ENCODE measurements around the gene PCCA.

Gene PCCA

GRCh38 chr13:100530671-100531213 lies 441.8 kb downstream of the PCCA start:
- no peak for DNase-seq

DNA sequence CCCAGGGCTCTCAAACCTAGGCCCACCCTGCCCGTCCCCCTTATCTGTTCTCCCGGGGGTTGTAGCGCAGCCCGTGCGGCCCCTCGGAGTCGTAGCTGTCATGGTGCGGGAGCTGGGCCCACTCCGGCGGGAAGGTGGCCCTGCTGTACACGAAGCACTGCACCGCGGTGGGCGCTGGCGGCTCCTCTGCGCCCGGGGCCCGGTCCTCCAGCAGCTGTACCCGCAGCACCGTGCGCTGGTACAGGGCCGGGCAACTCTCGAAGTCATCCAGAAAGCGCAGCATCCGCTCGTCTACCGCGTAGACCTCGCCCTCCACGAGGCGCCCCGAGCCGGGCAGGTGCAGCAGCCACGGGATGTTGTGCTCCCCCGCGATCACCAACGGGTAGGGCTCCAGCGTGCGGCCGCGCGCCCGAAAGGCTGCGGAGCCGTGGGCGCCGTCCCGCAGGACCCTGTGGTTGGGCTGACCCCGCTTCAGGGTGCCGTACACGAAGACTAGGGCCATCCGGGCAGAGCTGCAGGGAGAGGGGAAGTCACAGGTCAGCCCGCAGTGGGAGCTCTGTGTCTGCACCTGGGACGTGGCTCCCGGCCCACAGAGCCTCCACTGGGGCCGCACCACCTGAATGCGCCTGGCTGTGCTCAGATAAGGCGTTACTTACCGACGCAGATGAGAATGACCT lies 443.3 kb downstream of the PCCA start:
- no peak for DNase-seq

- DNase-seq: no peak
These were observed 444.0 kb downstream of the PCCA start for GRCh38 chr13:100532836-100533435.

GRCh38 chr13:100533588-100534041 lies 444.7 kb downstream of the PCCA start:
- DNase-seq: no peak

DNA sequence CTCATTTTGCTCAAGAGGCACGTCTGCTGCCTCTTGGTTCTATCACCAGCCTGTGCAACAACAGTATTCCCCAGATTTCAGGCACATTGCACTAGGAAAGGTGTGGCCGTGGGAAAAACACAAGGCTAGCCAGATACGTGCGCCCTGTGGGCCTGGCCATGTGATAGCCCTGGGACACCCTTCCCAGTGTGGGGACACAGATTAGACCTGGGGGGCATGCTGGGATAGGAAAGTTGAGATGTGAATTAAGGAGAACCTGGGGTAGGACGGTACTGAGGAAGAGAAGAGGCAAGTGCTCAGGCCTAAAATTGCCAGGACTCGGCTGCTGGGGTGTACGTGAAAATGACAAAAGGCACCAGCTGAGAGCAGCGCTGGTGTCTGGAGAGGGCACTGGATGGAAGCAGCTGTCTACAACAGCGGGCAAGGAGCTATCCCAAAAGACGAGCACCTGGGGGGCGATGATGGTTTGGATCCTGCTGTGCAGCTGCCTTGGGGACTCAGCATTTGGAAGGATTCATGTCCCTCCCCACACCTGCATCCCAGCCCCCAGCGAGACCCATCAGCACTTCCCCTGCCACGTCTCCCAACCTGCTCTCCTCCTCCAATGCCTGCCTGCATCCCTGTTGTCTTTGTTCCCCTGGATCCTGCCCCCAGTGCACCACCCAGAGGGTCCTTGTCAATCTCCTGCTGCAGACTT lies 445.4 kb downstream of the PCCA start:
- no peak for DNase-seq

DNA sequence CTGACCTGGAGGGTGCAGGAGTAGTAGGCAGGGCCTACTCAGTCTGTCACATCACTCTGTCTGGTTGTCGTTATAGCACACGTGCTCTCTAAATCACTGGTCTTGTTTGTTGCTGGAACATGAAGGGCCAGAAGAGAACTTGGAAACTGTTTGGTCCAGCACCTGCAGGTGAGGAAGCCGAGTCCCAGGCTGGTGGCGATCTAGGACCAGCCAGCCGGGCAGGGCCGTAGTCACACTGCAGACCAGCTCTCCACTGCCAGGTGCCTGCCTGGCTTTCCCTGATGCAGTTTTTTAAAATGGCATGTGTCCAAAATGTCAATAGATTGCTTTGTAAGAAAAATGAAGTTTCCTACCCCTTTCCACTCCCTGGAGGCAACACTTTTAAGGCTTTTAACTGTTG lies 446.0 kb downstream of the PCCA start:
- no peak for DNase-seq

DNA sequence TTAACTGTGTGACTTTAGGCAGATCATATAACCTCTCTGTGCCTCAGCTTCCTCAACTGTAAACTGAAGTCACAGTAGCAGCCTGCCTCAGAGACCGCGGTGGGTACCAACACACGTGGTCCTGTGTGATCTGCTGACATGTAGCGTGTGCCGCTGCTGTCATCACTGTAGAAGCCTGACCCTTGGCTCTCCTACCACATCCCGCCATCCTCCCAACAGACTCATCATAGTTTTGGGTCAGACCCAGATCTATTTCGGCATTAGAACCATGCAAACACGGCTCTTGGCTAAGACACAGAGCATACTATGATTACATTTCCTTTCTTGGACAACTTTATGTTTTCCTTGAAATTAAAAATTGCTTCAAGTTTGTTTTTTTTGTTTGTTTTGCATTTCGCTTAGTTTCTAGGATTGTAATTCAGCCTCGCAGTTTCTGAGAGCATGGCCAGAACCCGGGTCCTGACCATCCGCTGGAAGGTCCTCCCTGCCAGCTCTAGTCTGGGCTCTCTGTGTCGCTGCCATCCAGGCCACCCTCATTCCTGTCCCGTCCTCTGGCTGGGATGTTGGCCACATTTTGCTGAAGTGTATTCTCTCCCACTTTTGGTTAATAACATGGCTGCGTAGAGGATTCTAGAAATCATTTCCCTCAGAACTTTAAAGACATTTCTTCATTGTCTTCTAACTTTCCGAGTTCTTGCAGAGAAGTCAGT lies 446.7 kb downstream of the PCCA start:
- DNase-seq: no peak

DNA sequence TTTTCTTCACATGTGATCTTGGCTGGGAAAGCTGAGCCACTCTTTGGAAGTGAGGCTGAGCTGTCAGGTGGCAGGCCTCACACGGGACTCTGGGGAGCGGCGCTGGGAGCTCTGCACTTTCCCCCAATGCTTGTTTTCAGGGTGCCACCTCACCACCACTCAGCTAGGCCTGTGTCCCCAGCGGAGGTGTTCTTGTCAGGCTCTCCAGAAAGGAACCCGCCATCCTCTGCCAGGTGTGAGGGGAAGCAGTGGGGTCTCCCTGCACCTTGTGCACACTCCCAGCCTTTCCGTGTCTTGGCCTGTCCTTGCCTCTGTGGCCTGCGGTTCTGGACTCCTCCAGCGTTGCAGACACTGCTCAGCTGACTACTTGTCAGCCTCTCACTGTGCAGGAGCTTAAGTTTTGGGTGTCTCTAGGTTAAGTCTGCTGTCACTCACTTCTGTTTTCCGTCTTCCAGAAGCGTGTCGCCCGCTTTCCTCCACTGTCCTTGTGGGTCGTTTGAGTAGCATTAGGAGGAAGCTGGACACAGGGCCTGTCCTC lies 447.8 kb downstream of the PCCA start:
- no peak for DNase-seq

- DNase-seq: no peak
These were observed 448.6 kb downstream of the PCCA start for GRCh38 chr13:100537486-100537885.

DNA sequence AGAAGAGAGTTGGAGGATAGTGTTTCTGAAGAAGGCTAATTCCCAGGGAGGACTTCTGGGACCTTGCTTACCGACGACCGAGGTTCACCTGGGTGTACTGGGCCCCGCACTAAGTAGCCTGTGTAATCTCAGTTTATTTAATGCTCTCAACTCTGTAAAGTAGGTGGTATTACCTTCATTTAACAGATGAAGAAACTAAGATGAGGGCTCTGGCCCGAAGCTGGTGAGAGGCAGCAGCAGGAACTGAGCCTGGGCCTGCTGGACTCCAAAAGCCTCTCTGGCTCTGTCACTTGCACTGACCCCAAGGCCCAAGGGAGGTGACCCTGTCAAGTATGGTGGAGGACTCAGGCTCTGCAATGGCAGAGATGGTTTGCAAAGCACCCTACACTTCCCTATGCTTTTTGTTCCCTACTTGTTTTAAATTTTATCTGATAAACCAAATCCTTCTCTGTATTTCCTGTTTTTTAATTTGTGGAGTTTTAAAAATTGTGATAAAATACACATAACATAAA lies 449.1 kb downstream of the PCCA start:
- no peak for DNase-seq

DNA sequence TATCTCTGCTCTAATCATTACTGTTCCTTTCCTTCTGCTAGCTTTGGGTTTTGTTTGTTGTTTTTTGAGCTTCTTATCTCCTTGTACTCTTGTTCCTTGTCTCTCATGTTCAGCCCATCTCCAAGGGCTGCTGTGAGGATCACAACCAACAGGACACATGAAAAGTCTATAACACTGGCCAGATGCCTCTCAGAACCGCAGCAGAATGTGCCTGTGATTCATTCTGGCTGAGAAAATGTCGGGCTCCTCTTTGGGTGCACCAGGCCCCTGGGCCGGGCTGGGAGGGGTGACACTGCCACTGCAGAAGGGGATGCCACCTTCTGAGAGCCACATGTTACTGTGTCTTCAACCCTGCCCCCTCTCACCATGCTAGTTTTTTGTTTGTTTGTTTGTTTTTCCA lies 451.7 kb downstream of the PCCA start:
- no peak for DNase-seq

- no peak for DNase-seq
These were observed 453.3 kb downstream of the PCCA start for GRCh38 chr13:100541897-100542825.

DNA sequence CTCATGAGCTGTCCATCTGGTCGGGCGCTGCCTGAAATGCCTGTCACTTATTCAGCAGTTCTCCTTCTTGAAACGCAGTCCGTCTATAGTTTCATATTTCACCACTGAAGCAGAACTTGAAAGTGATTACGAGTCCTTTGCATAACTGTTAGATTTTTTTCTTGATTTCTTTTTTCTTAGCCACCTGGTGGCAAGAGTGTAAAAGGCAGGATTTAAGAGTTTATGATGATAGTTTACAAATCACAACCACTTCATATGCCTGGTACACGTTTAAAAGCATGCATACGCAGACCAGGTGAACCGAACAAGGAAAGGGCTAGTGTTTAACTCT lies 453.9 kb downstream of the PCCA start:
- DNase-seq: peak; percentile 27 to 40

GRCh38 chr13:100543872-100544602 lies 455.1 kb downstream of the PCCA start:
- no peak for DNase-seq

- DNase-seq: no peak
These were observed 456.2 kb downstream of the PCCA start for GRCh38 chr13:100544866-100545683.

DNA sequence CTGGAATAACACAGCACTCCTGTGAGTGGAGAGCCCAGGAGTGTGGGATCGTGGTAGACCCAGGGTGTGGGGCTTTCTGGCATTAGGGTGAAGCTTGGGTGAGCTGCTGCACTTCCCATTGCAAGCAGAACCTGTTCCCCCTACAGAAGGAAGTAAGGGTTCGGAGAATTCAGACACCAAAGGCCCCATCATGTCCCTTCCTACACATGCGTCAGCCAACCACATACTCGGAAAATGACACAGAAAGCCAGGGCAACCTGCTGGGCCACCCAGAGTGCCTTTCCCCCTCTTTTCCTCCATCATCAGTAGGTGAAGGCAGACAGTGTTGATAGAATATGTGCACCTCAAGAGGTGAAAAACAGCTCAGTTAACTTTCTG lies 456.8 kb downstream of the PCCA start:
- DNase-seq: no peak

GRCh38 chr13:100546713-100547405 lies 458.0 kb downstream of the PCCA start:
- no peak for DNase-seq

DNA sequence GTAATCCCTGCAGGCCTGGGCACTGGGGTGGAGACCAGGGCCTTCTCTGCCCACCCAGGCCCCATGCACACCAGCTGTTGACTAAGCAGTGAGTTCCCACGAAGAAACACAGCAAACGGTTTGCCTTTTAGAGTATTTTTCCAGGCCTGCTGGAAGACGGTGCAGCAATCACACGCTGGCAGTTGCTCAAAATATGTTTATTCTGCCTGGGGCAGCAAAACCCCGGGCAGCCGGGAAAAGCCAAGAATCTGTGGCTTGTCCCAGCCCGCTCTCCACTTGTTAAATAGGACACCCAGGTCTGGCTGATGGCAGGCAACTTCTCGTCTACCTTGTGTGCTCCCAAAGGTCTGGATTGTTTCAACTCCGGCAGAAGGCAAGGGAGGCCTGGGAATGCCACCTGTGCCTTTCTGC lies 458.9 kb downstream of the PCCA start:
- no peak for DNase-seq

- DNase-seq: no peak
These were observed 460.4 kb downstream of the PCCA start for GRCh38 chr13:100549316-100549715.

DNA sequence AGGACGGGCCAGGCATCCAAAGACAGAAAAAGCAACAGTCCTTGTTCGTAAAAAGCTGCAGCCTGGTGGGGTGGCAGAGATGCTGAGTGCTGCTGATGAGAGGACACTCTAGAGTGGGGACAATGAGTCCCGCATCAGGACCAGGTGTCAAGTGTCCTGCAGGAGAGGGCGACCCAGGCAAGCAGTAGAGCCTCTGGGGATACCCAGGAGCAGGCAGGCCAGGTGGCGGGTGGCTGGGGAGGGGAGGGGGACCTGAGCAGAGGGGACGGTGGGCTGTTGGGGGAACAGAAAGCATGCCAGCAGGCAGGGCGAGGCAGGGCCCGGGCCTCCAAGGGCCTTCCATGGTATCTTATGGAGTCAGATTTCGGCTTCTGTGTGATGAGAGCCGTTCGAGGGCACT lies 463.9 kb downstream of the PCCA start:
- DNase-seq: no peak

Measured in AML-193 (cell line).